NOMO-1 treated with dmso at 0.1 percent for 144 hours (cell line): Measurements from ENCODE around the gene LAS1L.
"Not testable (repeated sequence)": the region's sequence is repeated elsewhere in the genome, so short reads cannot be mapped to it uniquely, and the experiment has no call there.

ENCODE experiments used
- DNase-seq: peaks from one replicate; lab custom pipeline; 2025; ENCODE audit not compliant: unreplicated experiment; lab: John Stamatoyannopoulos, UW

The LAS1L gene

GRCh38 chrX:65518980-65519379, 15.6 kb downstream of the LAS1L start:
- DNase-seq, result not testable (repeated sequence)

GRCh38 chrX:65517923-65518322, 16.7 kb downstream of the LAS1L start:
- no peak for DNase-seq

- no peak for DNase-seq
Observed at GRCh38 chrX:65516756-65517155, 17.8 kb downstream of the LAS1L start.

- no peak for DNase-seq
Observed at GRCh38 chrX:65513610-65514009, 21.0 kb downstream of the LAS1L start.

GRCh38 chrX:65509400-65509799, 25.2 kb downstream of the LAS1L start:
- DNase-seq, result no peak

GRCh38 chrX:65508851-65509250, 25.7 kb downstream of the LAS1L start:
- no peak for DNase-seq

GRCh38 chrX:65502618-65503017, 32.0 kb downstream of the LAS1L start:
- no peak for DNase-seq

- DNase-seq, result no peak
Observed at GRCh38 chrX:65493431-65493830, 41.2 kb downstream of the LAS1L start.

GRCh38 chrX:65491620-65492019, 43.0 kb downstream of the LAS1L start:
- no peak for DNase-seq

GRCh38 chrX:65488495-65488894, 46.1 kb downstream of the LAS1L start:
- DNase-seq, result no peak

GRCh38 chrX:65480960-65481359, 53.6 kb downstream of the LAS1L start:
- DNase-seq, result no peak

- DNase-seq, result not testable (repeated sequence)
Observed at GRCh38 chrX:65479102-65479501, 55.5 kb downstream of the LAS1L start.

GRCh38 chrX:65476564-65476963, 58.0 kb downstream of the LAS1L start:
- DNase-seq, result no peak

GRCh38 chrX:65463550-65463949, 71.0 kb downstream of the LAS1L start:
- no peak for DNase-seq
